Sciatic nerve (tissue), 2 donors: Measurements from ENCODE around the gene ZNF841. TPM values are rescaled to one million over a fixed set of nuclear protein-coding genes. Genes with fewer than 3 reads are reported as not detected.
"Not testable (repeated sequence)": the region's sequence is repeated elsewhere in the genome, so short reads cannot be mapped to it uniquely, and the experiment has no call there.

Experiments used
- ATAC-seq: fragments of 200-7000 bp; cut with Tn5 transposase; one replicate; pipeline ENCODE4 v1.9.1; 2020; ENCODE audit warnings: mild to moderate bottlenecking, moderate library complexity
- DNase-seq: peaks from one replicate; pipeline ENCODE4 v3.0.0-alpha.2; 2020; ENCODE audit warnings: low spot score
- intact Hi-C: fragments of 100-400 bp; cut with DNase I; formaldehyde crosslinking; loops from one replicate; pipeline ENCODE4 v1.14.2; 2022
- total RNA-seq: library from RNA; stranded (reverse); fragmentation: NEBNext Ultra II Directional; extraction: Animal tissue kit (Norgen Biotek cat#: 25700); gene quantifications from one replicate; pipeline ENCODE4 v1.2.1, GENCODE V29; 2021
- donor health status: DM: no; HTN: no; CAD: no.
- donor health status: DM: no; HTN: no; CAD: no.

The ZNF841 gene
- 38.3 TPM for total RNA-seq

GRCh38 chr19:52095172-52096014 lies at the start of gene ZNF841:
Gene ZNF841 (minus strand): TSS chr19:52095765. CDS start chr19:52084801, 10,964 bp downstream.
- DNase-seq, result peak; percentile 97
- peak; percentile 100 for ATAC-seq
- intact Hi-C loops, result no loop called here

GRCh38 chr19:52142001-52142595 lies 46.5 kb upstream of the ZNF841 start:
- DNase-seq (no peak), ATAC-seq (no peak)
- intact Hi-C loops, result no loop called here

GRCh38 chr19:52141203-52141602 lies 45.6 kb upstream of the ZNF841 start:
- DNase-seq (no peak), ATAC-seq (no peak)
- intact Hi-C loops, result no loop called here

GRCh38 chr19:52140032-52140710 lies 44.6 kb upstream of the ZNF841 start:
- intact Hi-C loops, result no loop called here
- DNase-seq (no peak), ATAC-seq (peak; percentile 100)

GRCh38 chr19:52139252-52140031 lies 43.9 kb upstream of the ZNF841 start, which contains the start of gene ZNF616:
Gene ZNF616 (minus strand): TSS chr19:52139938. CDS start chr19:52130512, 9,426 bp downstream.
- intact Hi-C loops, result loop anchor here (5.0 kb wide), 1 partner anchor 98 kb away; no protein-coding TSS in a partner anchor
- DNase-seq (peak; percentile 99), ATAC-seq (peak; percentile 96)

- intact Hi-C loops, result loop anchor here (5.0 kb wide), 1 partner anchor 98 kb away; no protein-coding TSS in a partner anchor
- DNase-seq, result no peak
- ATAC-seq, result no peak
Observed at GRCh38 chr19:52138983-52139251, 43.4 kb upstream of the ZNF841 start.

- intact Hi-C loops, result loop anchor here (5.0 kb wide), 1 partner anchor 99 kb away; no protein-coding TSS in a partner anchor
- ATAC-seq, result no peak
- DNase-seq, result no peak
Observed at GRCh38 chr19:52138278-52138982, 42.9 kb upstream of the ZNF841 start.

- intact Hi-C loops, result no loop called here
- DNase-seq, result no peak
- no peak for ATAC-seq
Observed at GRCh38 chr19:52120286-52120685, 24.7 kb upstream of the ZNF841 start.

- intact Hi-C loops, result no loop called here
- no peak for ATAC-seq
- DNase-seq, result no peak
Observed at GRCh38 chr19:52115526-52116053, 20.0 kb upstream of the ZNF841 start.

GRCh38 chr19:52114691-52115090 lies 19.1 kb upstream of the ZNF841 start:
- DNase-seq (no peak), ATAC-seq (no peak)
- intact Hi-C loops, result no loop called here

GRCh38 chr19:52112624-52113023 lies 17.1 kb upstream of the ZNF841 start:
- DNase-seq (no peak), ATAC-seq (no peak)
- intact Hi-C loops, result no loop called here

GRCh38 chr19:52110780-52111179 lies 15.2 kb upstream of the ZNF841 start:
- DNase-seq (no peak), ATAC-seq (no peak)
- intact Hi-C loops, result no loop called here

- no peak for ATAC-seq
- no peak for DNase-seq
- intact Hi-C loops, result no loop called here
Observed at GRCh38 chr19:52102782-52103181, 7.2 kb upstream of the ZNF841 start.

GRCh38 chr19:52101866-52102562 lies 6.4 kb upstream of the ZNF841 start:
- intact Hi-C loops, result no loop called here
- ATAC-seq, result no peak
- DNase-seq, result no peak

GRCh38 chr19:52099497-52100138 lies 4.1 kb upstream of the ZNF841 start:
- intact Hi-C loops, result no loop called here
- DNase-seq (no peak), ATAC-seq (no peak)

- DNase-seq, ATAC-seq, intact Hi-C loops: not testable (repeated sequence)
Observed at GRCh38 chr19:52096416-52096815, 851 bp upstream of the ZNF841 start.

- ATAC-seq, result no peak
- intact Hi-C loops, result no loop called here
- DNase-seq, result no peak
Observed at GRCh38 chr19:52094526-52095130, 937 bp downstream of the ZNF841 start.
